Measurements from ENCODE around the gene VOPP1.

- TF ChIP-seq POLR2A (IDR thresholded peaks at IDR 0.05; ENCODE audit: low read length) (no peak), GATA1 (IDR thresholded peaks at IDR 0.05; ENCODE audit: low read depth, low read length) (no peak)
Observed at GRCh38 chr7:55536619-55537457, 35.5 kb downstream of the VOPP1 start.

Data from erythroblast (primary cell).